Vagina (tissue), 2 donors: Measurements from ENCODE around the gene SLC37A2. TPM values are rescaled to one million over a fixed set of nuclear protein-coding genes. Genes with fewer than 3 reads are reported as not detected.
A peak's percentile ranks its signal among the peaks of the same experiment; 100 is the strongest.
"Not testable (repeated sequence)": the region's sequence is repeated elsewhere in the genome, so short reads cannot be mapped to it uniquely, and the experiment has no call there.

Experiments used
- DNase-seq, 2 donors: peaks; one replicate each; pipeline ENCODE4 v3.0.0-alpha.2; 2017; ENCODE audit errors: extremely low spot score in 2 of 2
- H3K27ac ChIP-seq: fragments of 200-600 bp; sonication (generic); one replicate; pipeline ENCODE4 v1.5.1; 2019
- H3K27me3 ChIP-seq: fragments of 200-600 bp; sonication (generic); one replicate; pipeline ENCODE4 v1.5.1; 2019
- H3K36me3 ChIP-seq, 2 donors: fragments of 200-600 bp; sonication (generic); one replicate each; pipeline ENCODE4 v1.5.1; 2017 to 2019
- H3K4me1 ChIP-seq: fragments of 200-600 bp; sonication (generic); one replicate; pipeline ENCODE4 v1.5.1; 2019
- H3K4me3 ChIP-seq, 2 donors: fragments of 200-600 bp; sonication (generic); 1 replicate in 1 of 2; 2 replicates in 1 of 2; pipeline ENCODE4 v1.5.1; 2016 to 2019
- H3K9me3 ChIP-seq: fragments of 200-600 bp; sonication (generic); one replicate; pipeline ENCODE4 v1.5.1; 2019
- CTCF ChIP-seq, 3 experiments: fragments of 450-650 bp in 2 of 3; fragments of 200-600 bp in 1 of 3; sonication (generic) in 1 of 3; IDR thresholded peaks; one replicate each; pipeline ENCODE4 v1.5.1; 2017 to 2019; ENCODE audit warnings: antibody characterized with exemption in 3 of 3, mild to moderate bottlenecking in 2 of 3, moderate library complexity in 2 of 3
- POLR2A ChIP-seq, 2 donors: fragments of 450-650 bp; IDR thresholded peaks; one replicate each; pipeline ENCODE4 v1.6.1; 2017; ENCODE audit warnings: antibody characterized with exemption in 2 of 2, mild to moderate bottlenecking in 2 of 2, moderate library complexity in 2 of 2
- POLR2AphosphoS5 ChIP-seq, 2 donors: sonication (generic); formaldehyde crosslinking; IDR thresholded peaks; one replicate each; pipeline ENCODE4 v1.9.0; 2017; ENCODE audit warnings: antibody characterized with exemption in 2 of 2, mild to moderate bottlenecking in 2 of 2, low read depth in 1 of 2; ENCODE audit not compliant: insufficient read depth in 1 of 2
- intact Hi-C: fragments of 100-400 bp; cut with DNase I; formaldehyde crosslinking; loops from one replicate; pipeline ENCODE4 v1.15.1; 2023
- total RNA-seq: library from RNA; depleted of rRNA; stranded (reverse); fragments of >200 nt; gene quantifications from one replicate; pipeline ENCODE4 v1.2.3, GENCODE V29; 2016

SLC37A2 gene
- total RNA-seq, 1 donor from 2014 or later, result 22.6 TPM

DNA sequence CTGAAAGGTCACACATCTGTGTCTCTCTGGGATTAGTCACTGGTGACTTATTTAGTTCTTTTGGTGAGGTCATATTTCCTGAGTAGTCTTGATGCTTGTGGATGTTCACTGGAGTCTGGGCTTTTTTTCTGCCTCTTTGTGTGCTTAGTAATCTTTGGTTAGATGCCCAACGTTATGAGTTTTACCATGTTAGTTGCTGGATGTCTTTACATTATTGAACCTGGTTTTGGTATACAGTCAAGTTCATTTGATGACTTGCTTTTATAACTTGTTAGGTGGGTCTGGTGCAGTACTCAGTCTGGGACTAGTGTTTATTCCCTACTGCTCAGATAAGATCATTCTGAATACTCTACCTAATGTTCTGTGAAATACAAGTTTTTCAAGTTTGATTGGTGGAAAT lies 26.2 kb upstream of the SLC37A2 start:
- Histone ChIP-seq H3K4me1 (no peaks in the 10 kb centered on the region), H3K9me3 (no peaks in the 10 kb centered on the region), H3K4me3 (no peak overlapping the region), H3K27ac (no peak overlapping the region), H3K36me3 (no peaks in the 10 kb centered on the region), H3K27me3 (no peaks in the 10 kb centered on the region)
- no peak for DNase-seq
- intact Hi-C loops, result no loop called here
- no peak for TF ChIP-seq POLR2A (IDR thresholded peaks at IDR 0.05)
- TF ChIP-seq CTCF (IDR thresholded peaks at IDR 0.05), result no peak
- TF ChIP-seq POLR2AphosphoS5 (IDR thresholded peaks at IDR 0.05; ENCODE audit: insufficient read depth in 1 of 2, low read depth in 1 of 2), result no peak

DNA sequence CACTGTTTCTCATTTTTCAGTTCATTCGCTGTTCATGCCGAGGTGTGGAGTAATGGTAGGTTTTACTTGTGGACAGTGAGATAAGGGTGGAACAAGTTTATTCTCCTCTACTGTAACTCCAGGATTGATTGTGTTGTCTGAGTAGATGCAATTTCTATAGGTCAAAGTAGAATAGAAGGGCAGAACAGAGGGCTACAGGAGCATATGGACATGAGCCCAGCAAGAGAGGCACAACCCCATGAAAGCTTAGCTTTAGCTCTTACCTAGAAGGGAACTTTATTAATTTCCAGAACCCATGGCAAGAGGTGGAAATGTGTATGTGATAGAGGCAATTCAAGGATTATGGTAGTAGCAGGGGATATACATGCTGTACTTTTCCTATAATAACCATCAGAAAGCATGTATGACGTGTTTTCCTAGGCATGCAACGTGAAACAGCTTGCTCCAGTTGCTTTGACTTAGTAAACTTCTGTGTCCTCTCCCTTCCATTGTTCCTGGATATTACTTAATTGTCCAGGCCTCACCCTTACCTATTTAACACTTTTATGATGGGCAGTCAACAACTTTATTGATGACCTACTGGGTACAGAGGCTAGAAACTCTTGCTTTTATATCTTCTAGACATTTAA lies 13.8 kb upstream of the SLC37A2 start:
- DNase-seq, result no peak
- no peak overlapping the region for H3K4me3 ChIP-seq
- no peaks in the 10 kb centered on the region for H3K27me3 ChIP-seq
- H3K27ac ChIP-seq, result no peak overlapping the region
- TF ChIP-seq POLR2A (IDR thresholded peaks at IDR 0.05) (no peak), CTCF (IDR thresholded peaks at IDR 0.05) (no peak), POLR2AphosphoS5 (IDR thresholded peaks at IDR 0.05; ENCODE audit: insufficient read depth in 1 of 2, low read depth in 1 of 2) (no peak)
- H3K4me1 ChIP-seq, result no peaks in the 10 kb centered on the region
- H3K36me3 ChIP-seq, result no peaks in the 10 kb centered on the region
- no peaks in the 10 kb centered on the region for H3K9me3 ChIP-seq
- intact Hi-C loops, result no loop called here

DNA sequence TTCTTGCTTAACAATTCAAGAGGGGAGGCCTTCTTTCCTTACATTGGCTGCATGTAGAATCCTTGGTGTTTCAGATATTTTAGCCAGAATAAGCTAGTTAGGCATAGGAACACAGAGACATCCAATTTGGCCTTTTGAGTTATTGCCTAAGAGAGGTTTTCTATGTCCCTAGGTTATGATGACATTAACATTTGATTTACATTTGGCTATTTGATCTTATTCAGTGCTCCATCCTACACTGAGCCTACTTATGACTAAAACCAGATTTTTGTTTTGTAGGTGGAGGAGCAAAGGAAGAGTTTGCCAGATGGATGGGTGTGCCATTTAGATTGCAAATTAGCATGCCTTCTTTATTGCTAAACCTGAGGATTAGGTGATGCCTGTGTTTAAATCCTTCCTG lies 11.1 kb upstream of the SLC37A2 start:
- Histone ChIP-seq H3K4me1 (no peaks in the 10 kb centered on the region), H3K27me3 (no peaks in the 10 kb centered on the region), H3K36me3 (no peaks in the 10 kb centered on the region), H3K27ac (no peak overlapping the region), H3K4me3 (no peak overlapping the region), H3K9me3 (no peaks in the 10 kb centered on the region)
- no peak for TF ChIP-seq CTCF (IDR thresholded peaks at IDR 0.05)
- no peak for TF ChIP-seq POLR2AphosphoS5 (IDR thresholded peaks at IDR 0.05; ENCODE audit: insufficient read depth in 1 of 2, low read depth in 1 of 2)
- no peak for TF ChIP-seq POLR2A (IDR thresholded peaks at IDR 0.05)
- intact Hi-C loops, result no loop called here
- no peak for DNase-seq

- no peaks in the 10 kb centered on the region for H3K4me1 ChIP-seq
- H3K27ac ChIP-seq, result no peak overlapping the region
- no peaks in the 10 kb centered on the region for H3K9me3 ChIP-seq
- H3K4me3 ChIP-seq, result no peak overlapping the region
- no peaks in the 10 kb centered on the region for H3K27me3 ChIP-seq
- TF ChIP-seq POLR2AphosphoS5 (IDR thresholded peaks at IDR 0.05; ENCODE audit: insufficient read depth in 1 of 2, low read depth in 1 of 2) (no peak), CTCF (IDR thresholded peaks at IDR 0.05) (no peak), POLR2A (IDR thresholded peaks at IDR 0.05) (no peak)
- H3K36me3 ChIP-seq, result no peaks in the 10 kb centered on the region
- DNase-seq, result no peak
- intact Hi-C loops, result no loop called here
Observed at GRCh38 chr11:125053167-125053566, 9.9 kb upstream of the SLC37A2 start.

GRCh38 chr11:125055107-125055715 lies 7.9 kb upstream of the SLC37A2 start:
- intact Hi-C loops, result no loop called here
- TF ChIP-seq CTCF (IDR thresholded peaks at IDR 0.05), result no peak
- peak in 1 of 2 donors; percentile 54 for TF ChIP-seq POLR2AphosphoS5 (IDR thresholded peaks at IDR 0.05; ENCODE audit: insufficient read depth in 1 of 2, low read depth in 1 of 2)
- Histone ChIP-seq H3K4me3 (no peak overlapping the region), H3K4me1 (no peaks in the 10 kb centered on the region), H3K9me3 (no peaks in the 10 kb centered on the region), H3K27me3 (no peaks in the 10 kb centered on the region), H3K36me3 (no peaks in the 10 kb centered on the region), H3K27ac (no peak overlapping the region)
- DNase-seq, result no peak

DNA sequence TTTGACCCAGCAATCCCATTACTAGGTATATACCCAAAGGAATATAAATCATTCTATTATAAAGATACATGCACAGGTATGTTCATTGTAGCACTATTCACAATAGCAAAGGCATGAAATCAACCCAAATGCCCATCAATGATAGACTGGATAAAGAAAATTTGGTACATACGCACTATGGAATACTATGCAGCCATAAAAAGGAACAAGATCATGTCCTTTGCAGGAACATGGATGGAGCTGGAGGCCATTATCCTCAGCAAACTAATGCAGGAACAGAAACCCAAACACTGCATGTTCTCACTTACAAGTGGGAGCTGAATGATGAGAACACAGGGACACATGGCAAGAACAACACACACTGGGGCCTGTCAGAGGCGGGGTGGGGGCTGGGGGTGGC lies 7.0 kb upstream of the SLC37A2 start:
- H3K4me3 ChIP-seq, H3K9me3 ChIP-seq, H3K27me3 ChIP-seq, H3K4me1 ChIP-seq, H3K27ac ChIP-seq, H3K36me3 ChIP-seq, intact Hi-C loops, DNase-seq: not testable (repeated sequence)
